Stimulated activated CD4-positive, alpha-beta T cell treated with anti-CD3 and anti-CD28 coated beads, Interleukin-1b, Interleukin-23, amount 100 ng/mL, for 4 hours (primary cell): ENCODE measurements around the gene GRIK4.
"Not testable (repeated sequence)": the region's sequence is repeated elsewhere in the genome, so short reads cannot be mapped to it uniquely, and the experiment has no call there.

Experiments used
- DNase-seq, 2 donors: peaks; one replicate each; pipeline ENCODE4 v3.0.0-alpha.2; 2020; ENCODE audit warnings: low read depth in 2 of 2

GRIK4 gene

DNA sequence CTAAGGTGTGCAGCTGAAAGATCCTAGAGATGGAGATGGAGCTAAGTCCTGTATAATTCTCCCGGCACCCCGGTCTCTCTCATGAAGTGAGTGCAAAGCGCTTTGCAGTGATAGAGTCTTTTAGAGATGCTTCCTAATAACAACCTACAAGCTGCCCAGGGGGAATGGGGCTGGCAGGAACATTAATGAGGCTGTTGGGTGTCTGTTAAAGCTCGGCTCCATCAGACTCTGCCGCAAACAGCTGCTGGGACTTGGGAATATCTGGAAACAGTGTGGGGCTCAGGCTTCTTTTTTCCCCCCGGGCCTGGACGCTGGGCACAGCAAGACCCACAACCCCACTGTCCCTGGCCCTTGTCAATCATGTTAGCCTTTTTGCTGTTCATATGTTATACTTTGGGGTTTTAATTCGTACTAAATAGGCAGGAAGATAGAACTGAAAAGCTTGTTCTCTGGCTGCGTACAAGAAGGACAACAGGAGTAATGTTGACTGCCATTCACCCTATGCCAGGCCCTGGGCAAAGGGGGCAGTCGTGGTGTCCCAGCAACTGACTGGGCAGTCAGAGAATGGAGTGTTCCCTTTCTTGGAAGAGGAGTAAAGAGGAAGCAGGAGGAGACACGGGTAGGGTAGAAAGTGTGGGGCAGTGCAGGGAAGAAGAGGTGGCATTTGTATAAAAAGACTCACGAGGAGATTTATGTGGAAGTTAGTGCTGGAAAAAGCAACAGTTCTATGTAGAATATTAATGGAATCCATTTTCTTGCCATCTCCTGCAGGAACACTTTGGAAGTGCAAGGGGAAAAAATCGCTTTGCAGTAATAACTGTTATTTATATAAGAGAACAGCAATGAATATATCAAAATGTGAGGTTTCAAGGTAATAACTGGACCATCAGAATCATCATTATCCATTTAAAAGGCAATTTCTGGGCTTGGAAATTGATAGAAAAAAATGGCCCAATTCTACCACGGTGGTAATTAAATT lies 232.8 kb downstream of the GRIK4 start:
- no peak for DNase-seq

DNA sequence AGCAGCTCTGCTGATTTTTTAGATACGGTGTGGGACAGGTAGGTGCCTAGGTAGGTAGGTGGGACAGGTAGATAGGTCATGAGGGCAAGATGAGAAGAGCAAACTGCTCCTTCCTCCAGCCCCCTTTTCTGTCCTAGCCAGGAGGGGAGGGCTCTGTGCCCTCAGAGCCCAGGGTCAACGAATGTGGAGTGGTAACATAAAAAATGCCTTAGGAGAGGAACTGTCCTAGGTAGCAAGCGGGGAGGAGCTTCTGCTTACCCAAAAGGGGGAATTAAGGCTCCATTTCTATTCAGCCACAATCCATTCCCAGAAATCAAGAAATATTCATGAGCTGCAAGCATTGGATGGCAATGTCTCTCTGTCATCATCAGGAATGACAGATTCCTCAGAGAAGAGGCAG lies 234.8 kb downstream of the GRIK4 start:
- no peak for DNase-seq

DNA sequence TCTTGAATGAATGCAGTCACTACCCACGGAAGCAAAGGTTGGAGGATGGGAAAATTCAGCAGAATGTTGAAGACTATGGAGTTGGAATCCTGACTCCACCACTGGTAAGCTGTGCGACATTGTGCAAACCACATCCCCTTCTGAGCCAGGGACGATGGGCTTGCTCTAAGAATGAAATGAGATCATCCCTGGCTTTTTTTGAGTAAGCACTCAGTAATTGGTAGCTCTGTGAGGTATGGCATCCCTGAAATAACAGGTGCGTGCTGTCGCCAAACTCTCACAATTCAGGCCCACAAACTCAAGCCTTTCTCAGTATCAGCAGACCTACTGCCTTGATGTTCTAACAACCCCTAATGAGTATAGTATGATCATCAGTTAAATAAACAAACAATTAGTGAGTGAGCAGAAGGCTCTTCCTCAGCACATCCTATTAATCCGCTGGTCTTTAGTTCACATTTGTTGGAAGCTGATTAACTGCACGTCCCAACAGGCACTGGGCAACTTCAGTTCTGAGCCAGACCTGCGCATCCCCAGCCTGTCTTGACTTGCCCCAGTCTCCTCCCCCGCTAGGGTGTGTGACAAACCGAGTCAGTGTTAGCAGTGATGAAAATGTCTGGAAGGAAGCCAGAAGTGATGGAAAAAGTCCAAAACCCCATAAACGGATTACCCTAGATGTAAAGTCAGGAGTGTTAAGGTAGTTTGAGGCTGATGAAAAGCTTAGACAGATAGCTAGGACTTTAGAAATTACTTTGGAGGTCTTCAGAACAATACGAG lies 235.5 kb downstream of the GRIK4 start:
- no peak for DNase-seq

DNA sequence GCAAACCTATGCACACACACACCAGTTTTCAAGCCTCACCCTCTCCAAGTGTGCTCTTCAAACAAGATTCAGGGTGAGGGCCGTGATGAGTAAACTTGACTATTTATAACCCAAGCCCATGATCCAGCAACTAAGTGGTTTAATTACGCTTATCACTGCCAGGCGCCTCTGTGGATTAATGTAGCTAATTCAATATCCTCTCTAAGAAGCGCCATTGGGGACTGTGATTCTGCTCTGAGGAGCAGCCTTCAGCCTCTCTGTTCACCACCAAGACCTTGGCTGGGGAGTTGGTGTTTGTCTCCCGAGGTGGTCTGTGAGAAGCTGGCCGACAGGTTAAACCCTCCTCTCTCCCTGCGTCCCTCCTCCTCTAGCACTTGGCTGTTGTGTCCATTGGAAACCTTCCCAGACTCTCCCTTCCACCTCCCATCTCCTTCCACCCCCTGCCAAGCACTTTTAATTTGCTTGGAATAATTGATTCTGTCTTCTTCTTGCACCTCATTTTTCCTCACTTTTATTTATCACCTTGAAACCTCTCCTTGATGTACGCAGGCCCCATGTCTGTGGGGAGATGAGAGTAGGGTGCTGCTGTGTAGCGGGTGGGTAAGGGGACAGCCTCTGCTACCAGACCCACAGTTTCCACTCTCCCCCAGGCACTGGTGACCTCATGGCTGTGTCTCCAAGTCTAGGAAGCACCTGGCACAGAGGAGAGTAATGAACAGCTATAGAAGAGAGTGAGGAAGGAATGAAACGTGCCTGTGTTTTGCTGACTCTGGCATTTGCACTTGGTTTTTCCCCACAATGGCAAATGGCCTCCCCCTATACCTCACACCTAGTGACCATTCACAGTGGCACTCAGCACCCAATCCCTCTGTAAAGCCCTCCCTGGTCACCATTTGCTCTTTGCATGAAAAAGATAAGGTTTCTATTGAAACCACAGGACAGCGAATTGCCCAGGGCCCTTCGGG lies 236.6 kb downstream of the GRIK4 start:
- DNase-seq: no peak

DNA sequence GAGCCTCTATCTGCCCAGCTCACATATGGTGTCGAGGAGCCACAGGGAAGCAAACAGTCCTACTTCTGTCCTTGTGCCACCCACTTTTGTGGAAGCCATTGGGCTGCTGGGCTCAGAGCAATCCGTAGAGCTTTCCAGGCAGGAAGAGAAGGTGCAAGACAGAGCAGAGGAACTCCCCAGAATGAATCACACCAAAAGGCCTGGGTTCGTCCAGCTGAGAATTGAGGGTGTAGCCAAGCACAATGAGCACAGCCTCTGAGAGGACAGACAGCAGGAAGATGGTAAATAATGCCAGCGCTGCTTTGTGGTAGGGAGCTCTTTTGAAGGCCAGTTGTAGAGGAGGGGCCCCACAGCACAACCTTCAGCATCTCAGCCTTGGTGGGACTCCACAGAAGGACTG lies 237.8 kb downstream of the GRIK4 start:
- no peak for DNase-seq

DNA sequence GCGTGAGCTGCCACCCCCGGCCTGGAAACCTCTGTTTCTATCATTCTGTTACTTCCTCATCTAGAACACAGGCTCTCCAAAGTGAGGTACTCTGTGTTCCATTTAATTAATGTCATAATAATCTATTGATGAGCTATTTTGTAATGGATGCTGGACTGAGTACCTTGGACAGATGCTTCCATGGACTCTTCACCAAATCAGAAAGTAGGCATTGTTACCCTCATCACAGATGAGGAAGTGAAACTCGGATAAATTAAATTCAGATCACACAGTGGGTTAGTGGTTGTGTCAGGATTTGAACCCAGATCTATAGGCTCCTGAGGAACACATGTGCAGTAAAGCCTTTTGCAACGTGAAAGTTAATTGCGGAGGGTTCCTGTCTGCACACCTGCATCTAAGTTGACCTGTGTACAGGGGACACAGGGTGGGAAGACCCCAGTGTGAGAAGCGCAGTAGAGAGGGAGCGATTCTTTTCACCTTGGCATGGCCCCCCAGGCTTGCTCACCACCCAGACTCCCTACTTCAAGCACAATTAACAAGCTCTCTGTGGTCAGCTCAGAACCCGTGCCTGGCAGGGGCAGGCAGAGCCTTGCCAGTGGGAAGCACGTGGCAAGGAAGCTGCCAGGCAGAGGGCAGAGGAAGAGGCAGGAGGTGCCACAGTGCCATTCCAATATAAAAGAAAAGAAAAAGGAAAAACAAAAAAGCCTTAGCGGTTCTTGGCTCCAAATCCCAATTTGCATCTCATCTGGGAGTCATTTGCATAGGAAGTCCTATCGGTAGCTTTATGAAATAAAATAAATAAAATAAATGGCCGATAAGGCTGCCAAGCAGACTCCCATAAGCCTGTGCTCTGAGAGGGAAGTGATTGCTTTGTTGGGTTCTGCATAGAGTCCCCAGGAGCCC lies 239.3 kb downstream of the GRIK4 start:
- DNase-seq: no peak

DNA sequence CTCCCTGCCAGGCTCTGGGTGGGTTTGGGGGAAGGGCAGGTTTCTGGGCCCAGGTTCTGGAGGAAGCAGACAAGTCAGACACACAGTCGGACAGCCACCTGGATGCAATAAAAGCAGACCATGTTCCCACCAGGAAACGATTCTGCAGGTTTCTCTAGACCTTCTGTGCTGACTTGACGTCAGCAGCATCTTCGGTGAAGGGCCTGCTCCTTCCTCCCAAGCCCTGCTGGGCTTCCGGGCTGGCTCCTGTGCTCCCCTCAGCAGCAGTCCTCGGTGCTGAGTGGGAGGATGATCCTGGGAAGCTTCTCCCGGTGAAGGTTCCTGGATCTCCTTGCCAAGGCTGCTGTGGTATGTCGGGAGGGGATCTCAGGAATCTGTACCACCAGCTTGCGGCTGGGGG lies 240.0 kb downstream of the GRIK4 start:
- DNase-seq: no peak

DNA sequence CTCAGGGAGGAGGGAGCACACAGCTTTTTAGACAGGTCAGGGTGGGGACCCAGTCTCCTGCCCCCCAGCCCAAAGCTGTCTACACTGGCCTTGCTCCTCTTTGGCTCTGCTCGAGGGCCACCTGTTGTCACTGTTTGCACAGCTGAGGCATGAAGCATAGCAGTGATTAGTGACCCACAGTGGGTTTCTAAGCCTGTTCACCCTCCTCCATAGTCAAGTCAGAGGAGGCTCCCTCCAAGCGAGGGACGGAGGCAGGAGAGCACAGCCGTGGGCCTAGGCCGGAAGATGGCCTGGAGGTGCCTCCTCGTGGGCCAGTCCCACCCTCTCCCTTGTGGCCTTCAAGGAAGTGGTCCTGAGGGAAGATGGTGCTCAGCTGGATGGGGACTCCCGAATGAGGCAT lies 241.1 kb downstream of the GRIK4 start:
- no peak for DNase-seq

DNA sequence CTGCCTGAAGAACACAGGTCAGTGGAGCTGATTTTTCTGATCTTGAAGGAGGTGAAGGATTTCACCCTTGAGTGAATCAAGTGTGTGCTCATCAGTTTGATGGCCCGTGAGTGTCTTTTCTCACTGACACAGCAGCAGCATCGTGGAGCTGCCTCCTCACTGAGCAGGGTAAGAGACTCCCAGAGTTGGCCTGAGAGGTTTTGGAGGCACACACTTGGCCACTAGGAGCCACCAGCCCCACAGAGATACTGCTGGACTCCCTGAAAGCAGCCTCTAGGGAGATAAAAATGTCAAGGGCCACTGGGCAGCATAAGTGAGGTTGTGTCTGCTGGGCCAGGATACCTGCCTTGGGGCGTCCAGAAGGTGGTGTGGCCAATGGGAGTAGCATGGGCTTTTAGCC lies 245.4 kb downstream of the GRIK4 start:
- DNase-seq: no peak

DNA sequence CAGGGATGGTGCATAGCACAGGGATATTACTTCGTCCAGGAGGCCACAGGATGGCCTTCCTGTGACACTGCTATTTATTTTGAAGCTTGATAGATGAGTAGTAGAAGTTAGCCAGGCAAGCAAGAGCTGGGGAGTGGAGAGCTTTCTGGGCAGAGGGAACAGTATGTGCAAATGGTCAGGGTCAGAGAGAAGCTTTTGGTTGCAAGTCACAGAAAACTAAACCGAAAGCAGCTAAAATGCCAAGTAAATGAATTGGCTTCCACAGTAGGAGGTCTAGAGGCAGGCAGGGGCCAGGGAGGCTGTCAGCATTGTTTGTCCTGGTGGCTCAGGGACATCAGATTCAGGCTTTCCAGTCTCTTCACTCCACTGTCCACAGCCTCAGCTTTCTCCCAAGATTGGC lies 247.5 kb downstream of the GRIK4 start:
- DNase-seq: no peak

DNA sequence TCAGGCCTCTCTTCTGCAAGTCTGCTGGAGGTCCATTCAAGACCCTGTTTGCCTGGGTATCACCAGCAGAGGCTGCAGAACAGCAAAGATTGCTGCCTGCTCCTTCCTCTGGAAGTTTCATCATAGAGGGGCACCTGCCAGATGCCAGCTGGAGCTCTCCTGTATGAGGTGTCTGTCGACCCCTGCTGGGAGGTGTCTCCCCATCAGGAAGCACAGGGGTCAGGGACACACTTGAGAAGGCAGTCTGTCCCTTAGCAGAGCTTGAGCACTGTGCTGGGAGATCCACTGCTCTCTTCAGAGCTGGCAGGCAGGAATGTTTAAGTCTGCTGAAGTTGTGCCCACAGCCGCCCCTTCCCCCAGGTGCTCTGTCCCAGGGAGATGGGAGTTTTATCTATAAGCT lies 254.2 kb downstream of the GRIK4 start:
- DNase-seq: not testable (repeated sequence)

DNA sequence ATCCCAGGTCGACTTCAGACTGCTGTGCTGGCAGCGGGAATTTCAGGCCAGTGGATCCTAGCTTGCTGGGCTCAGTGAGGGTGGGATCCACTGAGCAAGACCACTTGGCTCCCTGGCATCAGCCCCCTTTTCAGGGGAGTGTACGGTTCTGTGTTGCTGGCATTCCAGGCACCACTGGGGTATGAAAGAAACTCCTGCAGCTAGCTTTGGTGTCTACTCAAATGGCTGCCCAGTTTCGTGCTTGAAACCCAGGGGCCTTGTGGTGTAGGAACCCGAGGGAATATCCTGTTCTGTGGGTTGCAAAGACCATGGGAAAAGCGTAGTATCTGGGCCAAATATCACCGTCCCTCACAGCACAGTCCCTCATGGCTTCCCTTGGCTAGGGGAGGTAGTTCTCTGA lies 254.8 kb downstream of the GRIK4 start:
- DNase-seq: no peak

DNA sequence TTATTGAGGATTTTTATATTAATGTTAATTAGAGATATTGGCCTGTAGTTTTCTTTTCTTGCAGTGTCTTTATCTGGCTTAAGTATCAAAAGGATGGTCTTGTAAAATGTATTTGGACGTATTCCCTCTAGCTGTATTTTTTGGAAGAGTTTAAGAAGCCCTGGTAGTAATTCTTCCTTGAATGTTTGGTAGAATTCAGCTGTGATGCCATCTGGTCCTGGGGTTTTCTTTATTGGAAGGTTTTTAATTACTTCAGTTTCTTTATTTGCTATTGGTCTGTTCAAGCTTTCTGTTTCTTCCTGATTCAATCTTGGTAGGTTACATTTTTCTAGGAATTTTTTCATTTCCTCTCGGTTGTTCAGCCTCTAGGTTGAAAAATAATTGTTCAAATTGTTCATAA lies 257.4 kb downstream of the GRIK4 start:
- DNase-seq: no peak

DNA sequence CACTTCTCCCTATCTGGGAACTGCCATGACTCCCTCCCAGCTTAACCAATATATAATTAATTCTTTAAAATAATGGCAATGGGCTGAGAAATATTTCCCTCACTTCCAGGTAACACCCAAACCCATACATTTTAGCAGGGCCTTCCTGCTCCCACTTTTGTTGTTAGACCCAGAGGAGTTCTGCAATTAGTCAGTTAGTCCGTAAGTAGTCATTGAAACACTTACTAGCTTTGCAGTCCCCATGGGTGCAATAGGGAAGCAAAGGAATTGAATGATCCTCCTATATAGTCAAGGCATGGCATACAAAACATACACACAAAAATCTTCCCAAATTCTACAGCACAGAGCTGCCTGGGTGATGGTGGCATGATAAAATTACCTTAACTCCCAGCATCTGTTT lies 258.4 kb downstream of the GRIK4 start:
- no peak for DNase-seq

DNA sequence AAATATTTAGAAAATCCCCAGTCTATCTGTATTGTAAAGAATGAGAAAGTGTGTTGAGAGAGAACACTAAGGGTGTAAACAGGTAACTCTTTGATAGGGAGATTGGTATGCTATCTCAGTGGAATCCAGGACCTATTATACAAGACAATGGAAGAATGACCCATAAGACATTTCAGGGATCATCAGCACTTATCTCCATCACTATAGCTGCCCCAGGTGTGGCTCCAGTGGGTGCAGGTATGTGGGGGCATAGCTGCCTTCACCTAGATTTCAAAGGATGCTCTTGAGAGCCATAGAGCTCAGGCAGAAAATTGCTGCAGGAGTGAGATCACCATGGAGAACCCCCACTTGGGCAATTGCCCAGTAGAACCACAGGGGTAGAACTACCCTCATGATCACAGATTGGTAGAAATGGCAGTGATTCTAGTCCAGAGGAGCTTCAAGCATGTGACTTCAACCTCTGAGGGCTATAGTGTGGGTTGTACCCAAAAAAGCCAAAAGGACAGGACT lies 260.1 kb downstream of the GRIK4 start:
- no peak for DNase-seq

DNA sequence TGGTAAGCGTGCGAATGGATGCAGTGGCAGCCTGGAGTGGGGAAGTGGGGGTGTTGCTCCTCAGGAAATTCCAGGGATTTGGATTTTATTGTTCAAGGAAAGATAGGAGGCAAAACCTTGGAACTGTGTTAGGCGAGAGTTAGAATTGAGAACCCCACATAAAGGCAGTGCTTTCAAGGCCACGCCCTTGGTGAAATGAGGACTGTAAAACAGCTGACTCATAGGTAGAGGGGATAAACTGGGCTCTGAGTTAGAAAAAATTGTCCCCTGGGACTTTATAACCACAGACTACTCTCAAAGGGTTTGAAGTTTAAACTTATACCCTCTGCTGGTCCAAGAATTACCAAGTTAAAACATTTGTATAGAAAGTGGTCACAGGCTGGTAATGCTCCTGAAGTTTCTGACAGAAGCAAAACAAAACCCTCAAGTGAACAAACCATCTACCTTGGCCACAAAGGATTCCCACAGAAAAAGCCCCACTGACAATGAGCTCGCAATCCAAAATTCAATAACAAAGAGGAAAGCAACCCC lies 262.0 kb downstream of the GRIK4 start:
- no peak for DNase-seq

DNA sequence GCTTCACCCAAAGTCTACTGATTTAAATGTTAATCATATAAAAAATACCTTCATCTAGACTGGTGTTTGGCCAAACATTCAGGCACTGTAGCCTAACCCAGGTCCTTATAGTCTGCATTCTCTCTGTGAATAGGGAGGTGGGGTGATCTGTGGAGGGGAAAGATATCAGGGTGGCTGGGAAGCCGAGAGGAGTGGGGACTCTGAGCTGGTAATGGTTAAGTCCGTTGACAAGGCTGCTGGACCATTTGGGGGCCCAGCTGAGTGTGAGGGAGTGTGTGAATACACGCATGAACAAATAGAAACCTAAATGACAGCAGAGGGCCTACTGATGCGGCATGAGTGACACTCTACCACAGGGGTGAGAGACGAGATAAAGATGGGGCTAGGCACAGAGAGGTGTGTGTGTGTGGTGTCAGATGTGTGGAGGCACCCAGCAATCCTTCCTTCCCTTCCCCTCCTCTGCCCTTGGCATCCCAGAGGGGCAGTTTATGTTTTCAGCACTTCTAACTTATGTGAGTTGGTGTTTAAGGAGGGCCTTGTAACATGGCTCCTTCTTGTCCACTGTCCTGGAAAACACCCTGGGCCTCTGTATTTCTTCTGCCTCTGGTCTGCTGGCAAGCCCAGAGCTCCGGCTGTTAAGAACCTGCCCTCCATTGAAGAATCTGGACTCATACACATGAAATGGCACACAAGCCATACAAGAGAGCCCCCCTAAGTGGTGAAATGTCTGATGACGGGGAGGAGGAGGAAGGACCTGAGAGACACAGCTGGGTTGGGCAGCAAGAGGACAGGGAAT lies 263.2 kb downstream of the GRIK4 start:
- DNase-seq: no peak

DNA sequence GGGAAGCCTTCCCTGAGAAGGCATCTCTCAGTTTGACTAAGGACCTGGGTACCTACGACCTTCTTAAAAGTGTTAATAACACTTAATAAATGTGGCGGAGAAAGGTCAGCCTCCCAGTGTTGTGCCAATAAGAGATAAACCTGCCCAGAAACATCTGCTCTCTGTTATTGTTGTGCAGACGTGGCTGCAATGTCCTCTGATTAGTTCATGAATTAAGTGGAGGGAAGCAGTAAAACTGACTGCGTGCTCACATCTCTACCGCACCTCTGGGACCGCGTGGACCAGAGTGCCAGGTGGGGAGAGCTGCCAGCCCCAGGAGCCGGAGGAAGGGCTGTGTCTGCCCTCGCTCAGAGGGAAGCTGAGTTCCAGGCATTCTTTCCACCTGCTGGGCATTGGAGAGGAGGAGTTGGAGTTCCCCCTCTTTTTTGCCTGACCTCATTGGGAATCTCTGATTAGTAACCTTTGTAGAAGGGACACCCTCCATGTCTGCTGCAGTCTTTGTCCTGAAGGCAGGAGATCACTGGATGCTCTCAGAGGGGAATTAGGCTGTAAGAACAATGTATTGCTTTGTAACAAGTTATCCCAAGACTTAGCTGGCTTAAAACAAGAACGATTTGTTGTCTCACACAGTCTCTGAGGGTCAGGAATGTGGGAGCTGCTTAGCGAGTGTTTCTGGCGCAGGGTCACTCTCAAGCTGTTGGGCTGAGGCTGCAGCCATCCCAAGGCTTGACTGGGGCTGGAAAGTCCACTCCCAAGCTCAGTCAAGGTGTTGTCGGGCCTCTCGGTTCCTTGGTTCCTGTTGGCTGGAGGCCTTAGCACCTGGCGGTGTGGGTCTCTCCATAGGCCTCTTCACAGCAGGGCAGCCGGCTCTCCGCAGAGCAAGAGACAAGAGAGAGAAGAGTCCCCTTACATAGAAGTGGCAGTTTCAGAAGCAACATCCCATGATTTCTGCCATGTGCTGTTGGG lies 264.7 kb downstream of the GRIK4 start:
- DNase-seq: no peak
